Activated T-cell treated with anti-CD3 and anti-CD28 coated beads for 4 hours (primary cell): Measurements from ENCODE around the gene PCP4L1.
"Not testable (repeated sequence)": the region's sequence is repeated elsewhere in the genome, so short reads cannot be mapped to it uniquely, and the experiment has no call there.

ENCODE experiments used
- DNase-seq: peaks from one replicate; pipeline ENCODE4 v3.0.0-alpha.2; 2020

Gene PCP4L1

GRCh38 chr1:161273402-161273801 lies 14.9 kb downstream of the PCP4L1 start:
- DNase-seq, result no peak

GRCh38 chr1:161274874-161275273 lies 16.3 kb downstream of the PCP4L1 start:
- no peak for DNase-seq

- DNase-seq, result no peak
Observed at GRCh38 chr1:161282991-161283390, 24.4 kb downstream of the PCP4L1 start.

GRCh38 chr1:161285113-161285512 lies 26.6 kb downstream of the PCP4L1 start:
- DNase-seq, result no peak

- DNase-seq, result no peak
Observed at GRCh38 chr1:161285521-161285920, 27.0 kb downstream of the PCP4L1 start.

GRCh38 chr1:161287482-161288054 lies 29.0 kb downstream of the PCP4L1 start:
- no peak for DNase-seq

GRCh38 chr1:161290779-161291178 lies 32.2 kb downstream of the PCP4L1 start:
- no peak for DNase-seq

GRCh38 chr1:161297415-161297814 lies 38.9 kb downstream of the PCP4L1 start:
- no peak for DNase-seq

- no peak for DNase-seq
Observed at GRCh38 chr1:161298116-161298515, 39.6 kb downstream of the PCP4L1 start.

GRCh38 chr1:161299347-161299746 lies 40.8 kb downstream of the PCP4L1 start:
- DNase-seq, result no peak

- DNase-seq, result no peak
Observed at GRCh38 chr1:161300478-161300877, 41.9 kb downstream of the PCP4L1 start.

GRCh38 chr1:161304927-161305866 lies 46.7 kb downstream of the PCP4L1 start:
- DNase-seq, result no peak

GRCh38 chr1:161305867-161306519 lies 47.4 kb downstream of the PCP4L1 start:
- peak; percentile 75 for DNase-seq

GRCh38 chr1:161307230-161307768 lies 48.8 kb downstream of the PCP4L1 start:
- DNase-seq, result no peak

- DNase-seq, result no peak
Observed at GRCh38 chr1:161307892-161308638, 49.5 kb downstream of the PCP4L1 start.

- DNase-seq, result no peak
Observed at GRCh38 chr1:161309868-161310267, 51.3 kb downstream of the PCP4L1 start, which contains the start of gene MPZ. Gene MPZ (minus strand): TSS chr1:161309968. CDS start chr1:161309905, 63 bp downstream.

- DNase-seq, result no peak
Observed at GRCh38 chr1:161311595-161312181, 53.1 kb downstream of the PCP4L1 start.

GRCh38 chr1:161313554-161314200 lies 55.1 kb downstream of the PCP4L1 start:
- DNase-seq, result no peak

- DNase-seq, result peak; percentile 84
Observed at GRCh38 chr1:161314201-161314981, 55.8 kb downstream of the PCP4L1 start, which contains the start of gene SDHC. Gene SDHC (plus strand): TSS chr1:161314381. CDS start chr1:161314406, 25 bp downstream.

GRCh38 chr1:161315841-161316674 lies 57.5 kb downstream of the PCP4L1 start:
- not testable (repeated sequence) for DNase-seq
